ENCODE data around the gene ZNF341.
"Not testable (repeated sequence)": the region's sequence is repeated elsewhere in the genome, so short reads cannot be mapped to it uniquely, and the experiment has no call there.

The ZNF341 gene

DNA sequence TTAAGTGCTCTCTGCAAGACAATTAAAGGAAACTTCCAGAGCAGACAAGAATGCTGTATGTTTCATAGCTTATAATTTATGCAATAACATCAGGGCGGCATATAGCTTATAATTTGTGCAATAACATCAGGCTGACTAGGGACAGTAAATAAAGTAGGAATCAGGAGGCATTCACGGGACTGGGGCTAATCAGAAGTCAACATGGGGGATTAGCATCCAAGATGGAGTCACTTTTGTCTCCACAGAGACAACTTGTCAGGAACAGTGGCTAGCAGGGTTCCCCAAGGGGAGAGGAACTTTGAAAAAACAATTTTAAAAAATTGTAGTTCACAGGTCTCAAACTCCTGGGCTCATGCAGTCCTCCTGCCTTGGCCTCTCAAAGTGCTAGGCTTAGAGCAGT is 3.3 kb upstream of the ZNF341 start:
- no peak for DNase-seq (ENCODE audit: low read depth in 3 of 3)

- no peak for DNase-seq (ENCODE audit: low read depth in 3 of 3)
Observed at GRCh38 chr20:33729101-33729500, 2.7 kb upstream of the ZNF341 start.

- no peak for DNase-seq (ENCODE audit: low read depth in 3 of 3)
Observed at GRCh38 chr20:33730946-33731692, 677 bp upstream of the ZNF341 start.

GRCh38 chr20:33732166-33732970 is 572 bp downstream of the ZNF341 start:
- peak in 2 of 3 donors; percentile 65 to 70 for DNase-seq (ENCODE audit: low read depth in 3 of 3)

DNA sequence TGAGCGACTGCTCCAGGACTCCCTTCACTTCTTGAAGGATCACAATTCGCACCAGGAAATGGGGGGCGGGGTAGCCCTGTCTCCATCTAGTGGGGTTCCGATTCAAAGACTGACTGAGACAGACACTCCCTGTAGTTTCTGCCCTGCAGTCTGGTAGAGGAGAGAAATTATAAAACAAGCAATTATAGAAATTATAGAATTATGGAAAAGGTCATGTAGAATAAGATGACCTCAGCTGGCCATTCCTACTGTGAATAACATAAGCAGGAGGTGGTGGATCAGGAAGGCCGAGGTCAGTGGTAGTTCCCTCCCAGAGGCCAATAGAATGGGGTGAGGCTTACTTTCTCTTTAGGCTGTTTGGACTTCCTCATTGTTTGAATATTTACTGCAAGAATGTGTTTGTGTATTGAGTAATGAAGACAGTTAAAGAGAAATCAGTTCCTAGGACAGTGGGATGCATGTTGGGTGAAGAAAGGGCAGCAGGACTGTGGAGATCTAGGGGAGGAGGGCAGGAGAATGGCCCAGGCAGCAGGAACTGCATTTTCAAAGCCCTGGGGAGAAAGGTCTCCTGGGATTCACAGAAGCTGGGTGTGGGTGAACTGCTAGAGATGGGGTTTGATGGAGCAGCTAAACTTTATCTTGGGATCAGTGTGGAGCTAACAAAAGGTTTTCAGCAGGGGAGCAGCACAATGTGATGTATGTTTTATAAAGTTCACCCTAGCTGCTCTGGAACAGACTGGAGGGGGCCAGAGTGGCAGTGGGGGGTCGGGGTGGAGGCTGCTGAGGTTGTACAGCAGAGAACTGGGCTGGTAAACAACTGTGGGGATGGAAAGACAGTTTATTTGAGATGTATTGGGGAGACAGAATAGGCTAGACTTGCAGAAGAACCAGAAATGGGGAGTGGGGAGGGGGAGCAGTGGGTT is 2.1 kb downstream of the ZNF341 start:
- no peak for DNase-seq (ENCODE audit: low read depth in 3 of 3)

GRCh38 chr20:33736962-33737361 is 5.2 kb downstream of the ZNF341 start:
- no peak for DNase-seq (ENCODE audit: low read depth in 3 of 3)

DNA sequence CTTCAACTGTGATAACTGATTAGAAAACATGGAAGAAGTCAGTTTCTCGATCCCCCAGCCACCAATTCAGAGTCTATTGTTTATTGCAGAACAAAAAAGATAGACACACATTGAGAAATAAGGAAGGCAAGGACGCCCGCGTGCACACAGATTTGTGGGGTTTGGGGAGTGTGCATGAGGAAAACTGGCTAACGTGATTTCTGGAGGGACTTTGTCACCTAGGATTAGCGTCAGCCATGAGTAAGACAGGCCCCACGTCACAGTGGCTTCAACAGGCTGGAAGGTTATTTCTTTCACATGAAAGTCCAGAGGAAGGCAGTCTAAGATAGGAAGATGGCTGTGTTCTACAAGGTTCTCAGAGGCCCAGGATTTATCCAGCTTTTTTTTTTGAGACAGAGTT is 7.7 kb downstream of the ZNF341 start:
- DNase-seq (ENCODE audit: low read depth in 3 of 3), result no peak

DNA sequence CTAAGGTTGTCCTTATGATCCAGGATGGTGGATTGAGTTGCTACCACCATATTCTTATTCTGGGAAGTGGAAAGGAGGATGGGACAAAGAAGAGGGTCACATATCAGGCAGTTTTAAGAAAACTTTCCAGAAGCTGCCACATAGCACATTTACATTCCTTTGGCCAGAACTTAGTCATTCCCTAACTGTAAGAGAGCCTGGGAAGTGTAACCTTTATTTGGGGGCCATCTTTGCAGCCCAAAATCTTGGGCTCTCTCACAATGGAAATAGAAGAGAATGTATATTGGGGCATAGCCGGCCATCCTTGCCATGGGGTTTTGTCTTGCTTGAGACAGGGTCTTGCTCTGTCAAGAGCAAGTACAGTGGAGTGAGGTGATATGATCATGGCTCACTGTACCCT is 8.4 kb downstream of the ZNF341 start:
- DNase-seq (ENCODE audit: low read depth in 3 of 3), result no peak

- no peak for DNase-seq (ENCODE audit: low read depth in 3 of 3)
Observed at GRCh38 chr20:33744181-33744580, 12.4 kb downstream of the ZNF341 start.

- no peak for DNase-seq (ENCODE audit: low read depth in 3 of 3)
Observed at GRCh38 chr20:33744773-33745385, 13.1 kb downstream of the ZNF341 start.

DNA sequence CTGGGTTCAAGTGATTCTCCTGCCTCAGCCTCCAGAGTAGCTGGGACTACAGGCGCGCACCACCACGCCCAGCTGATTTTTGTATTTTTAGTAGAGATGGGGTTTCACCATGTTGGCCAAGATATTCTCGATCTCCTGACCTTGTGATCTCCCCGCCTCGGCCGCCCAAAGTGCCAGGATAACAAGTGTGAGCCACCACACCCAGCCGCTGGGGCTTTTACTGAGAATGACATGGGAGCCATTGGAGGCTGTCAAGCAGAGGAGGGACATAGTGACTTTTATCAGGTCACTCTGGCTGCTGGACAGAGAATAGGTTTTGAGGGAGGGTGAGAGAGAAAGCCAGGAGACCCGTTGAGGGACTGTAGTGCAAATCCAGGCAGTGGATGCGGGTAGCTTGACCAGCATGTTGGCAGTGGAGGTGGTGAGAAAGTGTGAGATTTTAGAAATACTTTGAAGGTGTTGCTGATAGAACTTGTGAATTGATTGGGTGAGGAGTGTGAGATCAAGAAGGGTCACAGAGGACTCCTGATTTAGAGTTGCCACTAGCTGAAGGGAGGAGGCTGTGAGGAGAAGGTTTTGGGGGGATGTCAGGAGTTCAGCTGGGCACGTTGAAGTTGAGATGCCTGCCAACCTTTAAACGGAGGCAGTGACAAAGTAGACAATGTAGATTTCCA is 14.7 kb downstream of the ZNF341 start:
- no peak for DNase-seq (ENCODE audit: low read depth in 3 of 3)

DNA sequence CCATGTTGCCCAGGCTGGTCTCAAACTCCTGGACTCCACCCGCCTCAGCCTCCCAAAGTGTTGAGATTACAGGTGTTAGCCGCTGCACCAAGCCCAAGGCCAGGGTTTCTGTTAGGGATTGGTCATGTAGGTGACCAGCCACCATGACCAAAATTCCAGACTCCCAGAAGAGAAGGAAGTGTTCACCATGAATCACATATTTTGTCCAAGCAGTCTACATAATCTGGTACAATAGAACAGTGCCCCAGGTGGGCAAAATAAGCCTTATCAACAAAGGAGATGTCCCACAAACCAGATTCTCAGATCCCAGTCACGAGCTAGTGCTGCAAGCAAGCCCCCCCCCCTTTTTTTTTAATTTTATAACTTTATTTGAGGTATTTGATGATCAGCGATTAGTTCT is 20.0 kb downstream of the ZNF341 start:
- DNase-seq (ENCODE audit: low read depth in 3 of 3), result no peak

- DNase-seq (ENCODE audit: low read depth in 3 of 3), result no peak
Observed at GRCh38 chr20:33753143-33753542, 21.3 kb downstream of the ZNF341 start.

- DNase-seq (ENCODE audit: low read depth in 3 of 3), result no peak
Observed at GRCh38 chr20:33753763-33754162, 22.0 kb downstream of the ZNF341 start.

- not testable (repeated sequence) for DNase-seq (ENCODE audit: low read depth in 3 of 3)
Observed at GRCh38 chr20:33755936-33756490, 24.2 kb downstream of the ZNF341 start.

GRCh38 chr20:33757046-33757445 is 25.2 kb downstream of the ZNF341 start:
- DNase-seq (ENCODE audit: low read depth in 3 of 3), result no peak

DNA sequence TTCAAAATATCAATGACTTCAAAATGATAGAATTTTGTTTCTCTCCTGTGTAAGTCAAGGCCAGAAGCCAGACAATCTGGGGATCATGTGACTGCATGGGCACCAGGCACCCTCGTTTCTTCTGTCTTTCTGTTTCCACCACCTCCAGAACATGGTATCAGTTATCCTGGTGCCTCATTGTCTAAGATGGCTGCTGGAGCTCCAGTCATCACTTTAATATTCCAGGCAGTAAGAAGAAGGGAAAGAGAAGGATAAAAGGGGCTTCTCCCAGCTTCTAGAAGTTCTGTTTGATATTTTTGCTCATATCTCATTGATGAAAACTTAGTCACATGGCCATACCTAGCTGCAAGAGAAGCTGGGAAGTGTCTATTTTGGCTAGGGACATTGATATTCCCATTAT is 25.7 kb downstream of the ZNF341 start:
- no peak for DNase-seq (ENCODE audit: low read depth in 3 of 3)

GRCh38 chr20:33761698-33762250 is 30.0 kb downstream of the ZNF341 start:
- no peak for DNase-seq (ENCODE audit: low read depth in 3 of 3)

DNA sequence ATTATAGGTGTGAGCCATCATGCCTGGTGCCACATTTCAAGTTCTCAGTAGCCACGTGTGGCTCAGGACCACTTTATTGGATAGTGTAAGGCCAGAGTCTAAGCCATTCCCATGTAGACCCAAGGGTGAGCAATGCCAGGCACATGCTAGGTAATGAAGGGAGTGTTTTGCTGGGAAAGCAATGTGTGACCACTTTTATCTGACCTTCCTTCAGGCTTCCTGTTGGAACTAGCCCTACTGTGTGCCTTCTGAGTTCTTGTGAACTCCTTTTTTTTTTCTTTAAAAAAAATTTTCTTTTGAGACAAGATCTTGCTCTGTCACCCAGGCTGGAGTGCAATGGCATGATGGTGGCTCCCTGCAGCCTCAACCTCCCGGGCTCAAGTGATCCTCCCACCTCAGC is 33.3 kb downstream of the ZNF341 start:
- DNase-seq (ENCODE audit: low read depth in 3 of 3), result no peak

DNA sequence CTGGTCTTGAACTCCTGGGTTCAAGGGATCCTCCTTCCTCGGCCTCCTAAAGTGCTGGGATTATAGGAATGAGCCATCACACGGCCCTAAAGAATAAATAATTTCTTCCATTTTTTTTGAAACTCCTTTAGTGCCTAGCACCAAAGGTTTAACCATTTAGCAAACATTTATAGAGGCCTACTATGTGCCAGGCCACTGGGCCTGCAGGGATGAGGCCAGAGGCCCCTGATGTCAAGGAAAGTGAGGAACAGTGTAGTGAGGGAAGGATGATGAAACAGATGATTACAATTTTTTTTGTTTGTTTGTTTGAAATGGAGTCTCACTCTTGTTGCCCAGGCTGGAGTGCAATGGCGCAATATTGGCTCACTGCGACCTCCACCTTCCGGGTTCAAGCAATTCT is 33.8 kb downstream of the ZNF341 start:
- DNase-seq (ENCODE audit: low read depth in 3 of 3), result no peak

DNA sequence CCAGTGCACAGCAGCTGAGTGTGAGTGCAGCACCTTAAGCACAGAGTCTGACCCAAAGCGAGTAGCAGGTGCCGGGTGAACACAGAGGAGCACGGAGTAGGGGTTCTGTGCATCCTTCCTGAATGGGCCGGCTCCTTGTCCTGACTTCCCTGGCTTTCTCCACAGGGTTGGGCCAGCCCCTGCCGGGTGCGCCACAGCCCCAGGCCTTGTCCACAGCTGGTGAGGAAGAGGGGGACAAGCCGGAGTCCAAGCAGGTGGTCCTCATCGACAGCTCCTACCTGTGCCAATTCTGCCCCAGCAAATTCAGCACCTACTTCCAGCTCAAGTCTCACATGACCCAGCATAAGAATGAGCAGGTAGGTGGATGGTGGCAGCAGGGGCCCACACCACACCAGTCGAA is 34.9 kb downstream of the ZNF341 start:
- DNase-seq (ENCODE audit: low read depth in 3 of 3), result no peak

Data from stimulated activated CD4-positive, alpha-beta T cell treated with anti-CD3 and anti-CD28 coated beads, TNF-alpha, amount 100 ng/mL, for 48 hours (primary cell).